Measurements from ENCODE around the gene NPTN.

DNA sequence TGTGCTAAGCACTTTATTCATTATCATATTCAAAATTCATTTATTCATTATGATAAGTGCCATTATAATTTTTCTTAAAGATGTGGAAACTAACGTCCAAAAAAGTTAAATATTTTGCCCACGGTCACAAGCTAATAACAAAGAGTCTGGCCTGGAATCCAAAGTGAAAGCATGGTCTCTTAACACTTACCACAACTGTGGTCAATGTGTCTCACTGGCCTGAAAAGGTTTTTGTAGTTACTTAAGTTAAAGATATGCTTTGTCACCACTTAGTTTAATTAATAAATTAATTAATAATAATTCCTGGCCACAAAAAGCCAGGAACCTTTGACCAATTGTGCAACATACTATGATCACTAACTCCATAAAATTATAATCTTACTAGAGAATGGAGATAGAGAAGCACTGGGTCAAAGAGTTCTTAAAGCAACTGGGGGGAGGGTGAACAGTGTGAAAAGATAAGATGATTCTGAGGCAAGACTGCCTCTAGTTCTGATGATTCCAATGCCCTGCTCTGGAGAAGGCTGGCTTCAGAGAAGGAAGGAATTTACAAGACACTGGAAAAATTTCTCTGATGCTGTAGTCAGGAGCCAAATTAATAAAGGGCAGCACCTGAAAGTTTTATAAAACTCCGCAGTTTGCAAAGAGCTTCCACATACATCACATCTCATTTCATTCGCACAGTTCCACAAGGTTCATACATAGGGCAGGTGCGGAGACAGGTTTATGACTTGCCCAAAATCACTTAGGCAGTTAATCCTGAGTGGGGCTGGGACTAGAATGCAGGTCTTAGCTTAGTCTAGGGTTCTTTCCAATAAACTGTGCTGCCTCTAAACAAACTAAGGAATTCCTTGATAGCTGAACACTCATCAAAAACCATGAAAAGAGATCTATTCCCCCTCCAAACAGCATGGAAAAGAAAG is 32.5 kb downstream of the NPTN start:
- TF ChIP-seq, protein P1, sequence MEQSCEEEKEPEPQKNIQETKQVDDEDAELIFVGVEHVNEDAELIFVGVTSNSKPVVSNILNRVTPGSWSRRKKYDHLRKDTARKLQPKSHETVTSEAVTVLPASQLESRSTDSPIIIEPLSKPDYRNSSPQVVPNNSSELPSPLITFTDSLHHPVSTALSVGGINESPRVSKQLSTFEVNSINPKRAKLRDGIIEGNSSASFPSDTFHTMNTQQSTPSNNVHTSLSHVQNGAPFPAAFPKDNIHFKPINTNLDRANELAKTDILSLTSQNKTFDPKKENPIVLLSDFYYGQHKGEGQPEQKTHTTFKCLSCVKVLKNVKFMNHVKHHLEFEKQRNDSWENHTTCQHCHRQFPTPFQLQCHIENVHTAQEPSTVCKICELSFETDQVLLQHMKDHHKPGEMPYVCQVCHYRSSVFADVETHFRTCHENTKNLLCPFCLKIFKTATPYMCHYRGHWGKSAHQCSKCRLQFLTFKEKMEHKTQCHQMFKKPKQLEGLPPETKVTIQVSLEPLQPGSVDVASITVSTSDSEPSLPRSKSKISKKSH (CRISPR knock-in tag; IDR thresholded peaks at IDR 0.05), result no peak
- no peak for TF ChIP-seq ILF3 (IDR thresholded peaks at IDR 0.05; ENCODE audit: borderline replicate concordance)
- TF ChIP-seq, protein P2, sequence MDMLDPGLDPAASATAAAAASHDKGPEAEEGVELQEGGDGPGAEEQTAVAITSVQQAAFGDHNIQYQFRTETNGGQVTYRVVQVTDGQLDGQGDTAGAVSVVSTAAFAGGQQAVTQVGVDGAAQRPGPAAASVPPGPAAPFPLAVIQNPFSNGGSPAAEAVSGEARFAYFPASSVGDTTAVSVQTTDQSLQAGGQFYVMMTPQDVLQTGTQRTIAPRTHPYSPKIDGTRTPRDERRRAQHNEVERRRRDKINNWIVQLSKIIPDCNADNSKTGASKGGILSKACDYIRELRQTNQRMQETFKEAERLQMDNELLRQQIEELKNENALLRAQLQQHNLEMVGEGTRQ (CRISPR knock-in tag; IDR thresholded peaks at IDR 0.05), result no peak
- no peak for TF ChIP-seq MYBL2 (IDR thresholded peaks at IDR 0.05; ENCODE audit: low read depth)
- no peak for TF ChIP-seq MYBL2 (CRISPR knock-in tag; IDR thresholded peaks at IDR 0.05; ENCODE audit: borderline replicate concordance)
- no peak for TF ChIP-seq ETV6 (IDR thresholded peaks at IDR 0.05; ENCODE audit: borderline replicate concordance in 1 of 2, low read depth in 2 of 2, low read length in 1 of 2)
- TF ChIP-seq ETV6 (CRISPR knock-in tag; IDR thresholded peaks at IDR 0.05; ENCODE audit: borderline replicate concordance), result no peak
- TF ChIP-seq ZBTB8A (IDR thresholded peaks at IDR 0.05; ENCODE audit: partially characterized antibody), result no peak
- no peak for TF ChIP-seq ZHX1 (conservative IDR thresholded peaks at IDR 0.05; ENCODE audit: low read length)
- no peak for TF ChIP-seq FOXP1 (CRISPR knock-in tag; IDR thresholded peaks at IDR 0.05)
- no peak for TF ChIP-seq TAF1 (IDR thresholded peaks at IDR 0.05; ENCODE audit: control insufficient read depth, extremely low read depth, insufficient read depth, low read length, severe bottlenecking)
